GM12892 (cell line): ENCODE results near the gene F13A1.

ENCODE experiments used
- DNase-seq: peaks from one replicate; pipeline ENCODE4 v3.0.0; 2011; ENCODE audit not compliant: insufficient read length
- FAIRE-seq: peaks from 2 replicates; lab custom pipeline; 2011; peaks lifted over from hg19 to GRCh38; lab: Jason Lieb, UNC
- POLR2A ChIP-seq: IDR thresholded peaks from 2 replicates; pipeline ENCODE4 v1.6.1; 2011; ENCODE audit warnings: low read depth, low read length, control low read depth
- POLR2AphosphoS5 ChIP-seq: IDR thresholded peaks from 2 replicates; pipeline ENCODE4 v1.6.1; 2011; ENCODE audit warnings: low read depth, low read length, control low read depth
- TAF1 ChIP-seq: IDR thresholded peaks from 2 replicates; pipeline ENCODE4 v1.6.1; 2011; ENCODE audit warnings: low read depth, mild to moderate bottlenecking, control low read depth, low read length, borderline replicate concordance

The F13A1 gene

DNA sequence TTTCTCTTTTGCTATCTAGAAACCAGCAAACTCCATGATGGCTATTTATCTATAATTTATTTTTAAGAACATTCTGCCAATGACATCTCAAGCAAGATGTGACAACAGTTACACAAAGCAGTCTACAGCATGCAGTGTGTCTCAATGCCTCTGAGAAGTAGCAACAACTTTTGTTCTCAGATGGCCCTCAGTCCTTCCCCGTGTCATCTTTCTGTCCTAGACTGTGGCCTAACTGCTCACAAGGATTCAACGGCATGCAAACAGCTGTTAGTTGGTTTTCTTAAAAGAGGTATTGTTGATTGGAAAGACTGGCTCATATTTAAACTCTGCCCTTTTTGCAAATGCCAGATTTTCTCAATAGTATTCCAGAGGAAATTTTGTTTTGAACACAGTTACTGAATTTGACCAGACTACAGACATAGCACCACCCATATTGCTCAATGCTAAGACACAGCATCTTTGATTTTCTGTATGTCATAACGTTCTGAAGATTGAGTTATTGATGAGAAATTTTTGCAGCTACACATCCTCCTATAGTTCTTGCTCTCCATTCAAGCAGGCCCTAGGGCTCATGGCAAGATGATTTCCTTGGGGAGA is 26.1 kb upstream of the F13A1 start:
- no peak for DNase-seq
- TF ChIP-seq TAF1 (no peak), POLR2A (no peak), POLR2AphosphoS5 (no peak)
- FAIRE-seq: no peak

DNA sequence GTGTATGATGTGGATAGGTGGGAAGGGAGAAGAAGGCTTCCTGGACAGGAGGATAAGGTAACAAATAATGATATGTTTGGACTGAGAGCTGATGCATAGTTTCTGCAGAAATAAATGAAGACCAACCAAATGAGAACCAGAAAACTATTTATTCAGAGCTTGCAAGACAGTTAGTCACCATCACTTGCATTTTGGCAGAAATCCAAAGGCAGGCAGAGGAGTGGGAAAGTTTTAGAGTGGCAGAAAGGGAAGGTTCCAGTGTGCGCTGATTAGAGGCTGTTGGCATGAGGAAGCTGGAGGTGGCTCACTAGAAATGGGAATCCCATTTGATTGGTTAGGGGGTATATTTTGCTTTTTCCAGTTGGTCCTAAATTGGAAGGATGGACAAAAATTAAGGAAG is 13.0 kb upstream of the F13A1 start:
- TF ChIP-seq POLR2A: no peak
- TF ChIP-seq POLR2AphosphoS5: no peak
- no peak for TF ChIP-seq TAF1
- FAIRE-seq (no peak), DNase-seq (no peak)

- FAIRE-seq: peak; percentile 51
- no peak for DNase-seq
- TF ChIP-seq POLR2A (no peak), POLR2AphosphoS5 (no peak), TAF1 (no peak)
Measured at GRCh38 chr6:6332811-6333244, 12.4 kb upstream of the F13A1 start.

- DNase-seq: no peak
- peak; percentile 95 for FAIRE-seq
- TF ChIP-seq POLR2A (no peak), TAF1 (no peak), POLR2AphosphoS5 (no peak)
Measured at GRCh38 chr6:6331946-6332601, 11.6 kb upstream of the F13A1 start.

GRCh38 chr6:6331393-6331792 is 10.9 kb upstream of the F13A1 start:
- no peak for DNase-seq
- TF ChIP-seq POLR2A: no peak
- TF ChIP-seq POLR2AphosphoS5: no peak
- no peak for TF ChIP-seq TAF1
- FAIRE-seq: peak; percentile 95

- FAIRE-seq (no peak), DNase-seq (no peak)
- TF ChIP-seq POLR2A: no peak
- TF ChIP-seq TAF1: no peak
- no peak for TF ChIP-seq POLR2AphosphoS5
Measured at GRCh38 chr6:6330407-6330806, 9.9 kb upstream of the F13A1 start.

- no peak for DNase-seq
- no peak for TF ChIP-seq TAF1
- TF ChIP-seq POLR2A: no peak
- no peak for TF ChIP-seq POLR2AphosphoS5
- FAIRE-seq: no peak
Measured at GRCh38 chr6:6328451-6328850, 8.0 kb upstream of the F13A1 start.

GRCh38 chr6:6323352-6323751 is 2.9 kb upstream of the F13A1 start:
- DNase-seq (no peak), FAIRE-seq (no peak)
- TF ChIP-seq POLR2AphosphoS5 (no peak), TAF1 (no peak), POLR2A (no peak)

- DNase-seq: no peak
- no peak for FAIRE-seq
- TF ChIP-seq POLR2A: no peak
- TF ChIP-seq TAF1: no peak
- no peak for TF ChIP-seq POLR2AphosphoS5
Measured at GRCh38 chr6:6320901-6321300, 439 bp upstream of the F13A1 start.

- TF ChIP-seq POLR2AphosphoS5 (no peak), TAF1 (no peak), POLR2A (no peak)
- FAIRE-seq (no peak), DNase-seq (no peak)
Measured at GRCh38 chr6:6317825-6318733, 2.4 kb downstream of the F13A1 start.

DNA sequence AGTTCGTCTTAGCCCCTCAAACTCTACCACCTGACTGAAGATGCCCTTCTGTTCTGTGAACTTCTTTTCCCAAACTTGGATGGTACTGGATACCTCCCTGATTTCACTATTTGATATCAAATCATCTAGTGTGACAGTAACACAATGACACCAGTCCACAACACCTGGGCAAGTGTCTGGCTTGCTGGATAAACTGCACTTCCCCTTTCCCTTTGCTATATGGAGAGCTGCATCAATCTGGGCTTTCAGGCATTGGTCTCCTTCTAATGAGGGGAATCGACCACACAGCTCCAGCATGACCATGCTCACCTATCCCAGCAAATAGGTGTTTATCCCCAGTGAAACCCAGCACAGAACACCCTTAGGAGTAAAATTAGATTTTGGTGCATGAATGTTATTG is 3.1 kb downstream of the F13A1 start:
- FAIRE-seq: no peak
- TF ChIP-seq POLR2AphosphoS5 (no peak), TAF1 (no peak), POLR2A (no peak)
- no peak for DNase-seq
